ENCODE data around the gene COG4.

The COG4 gene

GRCh38 chr16:70430667-70431536 lies 92.5 kb downstream of the COG4 start:
- peak; percentile 58 to 70 for DNase-seq
